Right lobe of liver (tissue), 6 donors: ENCODE results near the gene IL20RA. TPM values are rescaled to one million over a fixed set of nuclear protein-coding genes. Genes with fewer than 3 reads are reported as not detected.

Source experiments
- ATAC-seq, 4 donors: fragments of 200-7000 bp; cut with Tn5 transposase; one replicate each; pipeline ENCODE4 v1.9.1; 2020; ENCODE audit warnings: mild to moderate bottlenecking in 4 of 4, moderate library complexity in 4 of 4
- DNase-seq, 3 donors: peaks; one replicate each; pipeline ENCODE4 v3.0.0-alpha.2; 2020
- H3K27ac ChIP-seq, 3 donors: fragments of 200-600 bp; one replicate each; pipeline ENCODE4 v1.8.0; 2022
- H3K27me3 ChIP-seq, 2 donors: fragments of 200-600 bp; one replicate each; pipeline ENCODE4 v1.8.0; 2022
- H3K36me3 ChIP-seq, 4 donors: fragments of 200-600 bp; sonication (generic) in 1 of 4; one replicate each; pipeline versions ENCODE4 v1.5.1 to v1.8.0; 2017 to 2022; ENCODE audit warnings: control low read depth in 1 of 4
- H3K4me1 ChIP-seq, 4 donors: fragments of 200-600 bp; sonication (generic) in 1 of 4; one replicate each; pipeline versions ENCODE4 v1.5.1 to v1.8.0; 2017 to 2022; ENCODE audit warnings: control low read depth in 1 of 4
- H3K4me3 ChIP-seq, 3 donors: fragments of 200-600 bp; one replicate each; pipeline ENCODE4 v1.8.0; 2022
- H3K9me3 ChIP-seq, 4 donors: fragments of 200-600 bp; sonication (generic) in 1 of 4; one replicate each; pipeline versions ENCODE4 v1.5.1 to v1.8.0; 2017 to 2022; ENCODE audit warnings: control low read depth in 1 of 4
- POLR2A ChIP-seq: fragments of 450-650 bp; IDR thresholded peaks from one replicate; pipeline ENCODE4 v1.6.1; 2017; ENCODE audit warnings: antibody characterized with exemption, mild to moderate bottlenecking
- WGBS: methylation state at CpG from one replicate; pipeline ENCODE4 v1.1.6; 2018; ENCODE audit warnings: low coverage, low lambda C conversion rate; ENCODE audit not compliant: insufficient coverage; ENCODE audit errors: missing lambda C conversion rate; 5-methylcytosine and 5-hydroxymethylcytosine counted together
- intact Hi-C, 2 donors: fragments of 100-400 bp; cut with DNase I; formaldehyde crosslinking; loops; one replicate each; pipeline versions ENCODE4 v1.11.2 to v1.14.1; 2022
- long read RNA-seq: library from polyadenylated mRNA; unstranded; transcript quantifications from one replicate; pipeline ENCODE4 v2.0.0, GENCODE V29; 2019
- total RNA-seq, 6 experiments: library from RNA; depleted of rRNA in 2 of 6; stranded (reverse); fragments of >200 nt in 2 of 6; fragmentation: NEBNext Ultra II Directional in 3 of 6; extraction: Animal tissue kit (Norgen Biotek cat#: 25700) in 3 of 6; gene quantifications; one replicate each; pipeline versions ENCODE4 v1.1.0 to v1.2.4, GENCODE V29; 2016 to 2023
- TF ChIP-seq, protein P1 (sequence below), 4 donors: fragments of 200-600 bp in 3 of 4; fragments of 450-650 bp in 1 of 4; IDR thresholded peaks; one replicate each; pipeline versions ENCODE4 v1.5.1 to v1.8.0; 2016 to 2022; ENCODE audit warnings: antibody characterized with exemption in 4 of 4, mild to moderate bottlenecking in 2 of 4
- donor health status: DM: no; HTN: yes; CAD: no.
- donor health status: DM: no; HTN: no; CAD: no.
- donor health status: DM: no; HTN: no; CAD: no.
- donor health status: DM: no; HTN: yes; CAD: no.
- donor health status: DM: no; HTN: yes; CAD: no.

IL20RA gene, protein sequence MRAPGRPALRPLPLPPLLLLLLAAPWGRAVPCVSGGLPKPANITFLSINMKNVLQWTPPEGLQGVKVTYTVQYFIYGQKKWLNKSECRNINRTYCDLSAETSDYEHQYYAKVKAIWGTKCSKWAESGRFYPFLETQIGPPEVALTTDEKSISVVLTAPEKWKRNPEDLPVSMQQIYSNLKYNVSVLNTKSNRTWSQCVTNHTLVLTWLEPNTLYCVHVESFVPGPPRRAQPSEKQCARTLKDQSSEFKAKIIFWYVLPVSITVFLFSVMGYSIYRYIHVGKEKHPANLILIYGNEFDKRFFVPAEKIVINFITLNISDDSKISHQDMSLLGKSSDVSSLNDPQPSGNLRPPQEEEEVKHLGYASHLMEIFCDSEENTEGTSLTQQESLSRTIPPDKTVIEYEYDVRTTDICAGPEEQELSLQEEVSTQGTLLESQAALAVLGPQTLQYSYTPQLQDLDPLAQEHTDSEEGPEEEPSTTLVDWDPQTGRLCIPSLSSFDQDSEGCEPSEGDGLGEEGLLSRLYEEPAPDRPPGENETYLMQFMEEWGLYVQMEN
- under 1 TPM; 0.06 to 0.70 (median 0.12) TPM for total RNA-seq
- long read RNA-seq = 0 reads

DNA sequence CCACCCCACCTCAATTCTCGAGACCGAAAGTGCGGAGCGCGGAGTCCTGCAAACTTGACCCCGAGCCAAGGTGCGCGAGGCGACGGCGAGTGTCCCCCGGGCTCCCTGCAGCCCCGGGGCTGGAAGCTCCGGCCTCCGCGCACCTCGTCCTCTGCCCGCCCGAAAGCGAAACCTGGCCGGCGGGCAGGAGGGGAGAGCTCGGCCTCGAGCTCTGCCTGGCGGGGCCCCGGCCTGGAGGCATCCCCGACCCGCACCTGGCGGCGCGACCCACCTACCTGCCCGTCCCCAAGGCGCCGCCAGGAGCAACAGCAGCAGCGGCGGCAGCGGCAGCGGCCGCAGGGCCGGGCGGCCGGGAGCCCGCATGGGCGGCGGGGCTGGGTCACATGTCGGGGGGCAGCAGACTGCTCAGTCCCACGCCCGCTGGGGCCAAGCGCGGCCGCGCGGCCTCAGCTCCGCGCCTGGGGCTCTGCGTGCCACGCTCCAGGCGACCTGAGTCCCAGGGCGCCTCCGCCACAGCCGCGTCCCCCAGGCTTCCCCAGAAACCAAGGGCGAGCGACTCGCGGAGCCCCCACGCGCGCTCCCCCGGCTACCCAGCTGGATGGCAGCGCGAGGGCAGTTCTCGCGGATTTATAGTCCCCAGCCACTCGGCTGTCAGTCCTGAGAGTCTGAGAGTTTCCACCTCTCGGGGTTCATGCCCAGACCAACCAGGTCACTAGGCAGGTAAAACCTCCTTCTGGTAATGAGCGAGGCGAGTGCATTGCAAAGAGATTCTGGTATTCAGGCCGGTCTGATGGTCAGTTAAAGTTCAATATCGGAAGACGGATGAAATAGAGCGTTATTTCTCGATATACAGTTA lies at the start of gene IL20RA:
IL20RA (minus strand) TSS at position 600 of the 856 bp plus-strand sequence; CDS start at position 363, 237 bp downstream.
- H3K4me3 ChIP-seq = peak within 1 kb of the TSS; percentile 49 to 61 (median 59)
- ATAC-seq (peak; percentile 75 to 83 (median 78)), DNase-seq (peak; percentile 36 to 58 (median 48))
- peaks cover 0 to 26% of the 10 kb centered on the region in 2 donors for H3K27me3 ChIP-seq
- no peak within 1 kb of the TSS for H3K27ac ChIP-seq
- WGBS = 50% methylated on average over 17 of the region's 83 CpGs
- no peaks in the 10 kb centered on the region for H3K9me3 ChIP-seq
- peaks cover 0 to 5% (median 0%) of the 10 kb centered on the region in 4 donors for H3K4me1 ChIP-seq
- H3K36me3 ChIP-seq = no peaks in the 10 kb centered on the region
- TF ChIP-seq POLR2A = no peak
- TF ChIP-seq, protein P1, sequence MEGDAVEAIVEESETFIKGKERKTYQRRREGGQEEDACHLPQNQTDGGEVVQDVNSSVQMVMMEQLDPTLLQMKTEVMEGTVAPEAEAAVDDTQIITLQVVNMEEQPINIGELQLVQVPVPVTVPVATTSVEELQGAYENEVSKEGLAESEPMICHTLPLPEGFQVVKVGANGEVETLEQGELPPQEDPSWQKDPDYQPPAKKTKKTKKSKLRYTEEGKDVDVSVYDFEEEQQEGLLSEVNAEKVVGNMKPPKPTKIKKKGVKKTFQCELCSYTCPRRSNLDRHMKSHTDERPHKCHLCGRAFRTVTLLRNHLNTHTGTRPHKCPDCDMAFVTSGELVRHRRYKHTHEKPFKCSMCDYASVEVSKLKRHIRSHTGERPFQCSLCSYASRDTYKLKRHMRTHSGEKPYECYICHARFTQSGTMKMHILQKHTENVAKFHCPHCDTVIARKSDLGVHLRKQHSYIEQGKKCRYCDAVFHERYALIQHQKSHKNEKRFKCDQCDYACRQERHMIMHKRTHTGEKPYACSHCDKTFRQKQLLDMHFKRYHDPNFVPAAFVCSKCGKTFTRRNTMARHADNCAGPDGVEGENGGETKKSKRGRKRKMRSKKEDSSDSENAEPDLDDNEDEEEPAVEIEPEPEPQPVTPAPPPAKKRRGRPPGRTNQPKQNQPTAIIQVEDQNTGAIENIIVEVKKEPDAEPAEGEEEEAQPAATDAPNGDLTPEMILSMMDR (IDR thresholded peaks at IDR 0.05) = no peak
- intact Hi-C loops = no loop called here

DNA sequence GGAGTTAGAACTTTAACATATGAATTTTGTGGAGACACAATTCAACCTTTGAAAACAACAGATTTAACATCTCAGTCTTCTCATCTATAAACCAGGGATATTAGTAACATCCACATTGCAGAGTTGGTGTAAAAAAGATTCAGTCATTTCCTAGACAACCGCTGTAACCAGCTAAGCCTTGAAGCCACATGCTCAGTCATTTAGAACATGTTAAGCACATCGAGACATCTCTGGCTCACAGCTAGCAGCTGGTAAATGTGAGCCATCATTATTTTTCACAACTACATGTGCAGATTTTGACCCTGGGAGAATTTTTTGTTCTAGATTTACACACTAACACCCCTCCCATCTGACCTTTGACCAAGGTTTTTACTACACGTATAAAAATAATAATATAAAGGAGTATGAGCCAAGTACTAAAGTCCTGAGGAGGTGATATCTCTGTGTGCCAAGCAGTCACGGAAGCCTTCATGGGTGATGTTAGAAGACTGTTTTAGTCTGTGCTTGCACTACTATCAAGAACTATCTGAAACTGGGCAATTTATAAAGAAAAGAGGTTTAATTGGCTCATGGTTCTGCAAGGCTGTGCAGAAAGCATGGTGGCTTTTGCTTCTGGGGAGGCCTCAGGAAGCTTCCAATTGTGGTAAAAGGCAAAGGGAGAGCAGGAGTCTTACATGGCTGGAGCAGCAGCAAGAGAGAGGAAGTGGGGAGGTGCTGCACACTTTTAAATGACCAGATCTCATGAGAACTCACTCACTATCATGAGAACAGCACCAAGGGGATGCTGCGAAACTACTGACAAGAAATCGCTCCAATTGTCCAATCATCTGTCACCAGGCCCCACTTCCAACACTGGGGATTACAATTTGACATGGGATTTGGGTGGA lies 48.7 kb upstream of the IL20RA start:
- 72% methylated on average over 6 of the region's 6 CpGs for WGBS
- Histone ChIP-seq H3K4me1 (no peaks in the 10 kb centered on the region), H3K27me3 (no peaks in the 10 kb centered on the region), H3K9me3 (no peaks in the 10 kb centered on the region), H3K27ac (no peak overlapping the region), H3K36me3 (no peaks in the 10 kb centered on the region), H3K4me3 (no peak overlapping the region)
- DNase-seq (no peak), ATAC-seq (no peak)
- intact Hi-C loops = loop anchor here (10.0 kb wide), 1 partner anchor 71 kb away; no protein-coding TSS in a partner anchor
- TF ChIP-seq POLR2A = no peak
- TF ChIP-seq, protein P1 (IDR thresholded peaks at IDR 0.05) = no peak

DNA sequence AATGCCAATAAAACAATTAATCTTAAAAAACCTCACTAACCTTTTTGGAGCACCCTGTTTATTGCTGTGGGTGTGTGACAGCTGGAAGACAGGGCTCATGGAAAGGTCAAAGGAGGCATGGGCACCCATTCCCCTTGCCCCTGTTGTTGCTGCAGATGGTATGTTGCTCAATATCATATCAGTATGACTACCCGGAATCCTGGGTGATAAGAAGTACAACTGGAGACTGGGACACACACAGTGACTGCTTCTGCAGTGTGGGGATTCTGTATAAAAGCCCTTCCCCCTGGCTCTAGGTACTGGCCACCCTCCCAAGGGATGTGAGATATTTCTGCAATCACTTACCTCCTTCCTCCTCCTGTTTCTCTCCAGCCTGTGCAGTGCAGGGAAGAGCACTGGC lies 47.3 kb upstream of the IL20RA start:
- intact Hi-C loops = loop anchor here (10.0 kb wide), 1 partner anchor 73 kb away; no protein-coding TSS in a partner anchor

More for the DNA sequence above, 47.3 kb upstream of the IL20RA start:
- TF ChIP-seq, protein P1 (IDR thresholded peaks at IDR 0.05) = no peak
- no peak for TF ChIP-seq POLR2A
- Histone ChIP-seq H3K27me3 (no peaks in the 10 kb centered on the region), H3K9me3 (no peaks in the 10 kb centered on the region), H3K4me1 (no peaks in the 10 kb centered on the region), H3K36me3 (no peaks in the 10 kb centered on the region), H3K4me3 (no peak overlapping the region), H3K27ac (no peak overlapping the region)
- ATAC-seq (peak in 1 of 4 donors; percentile 32), DNase-seq (no peak)
- WGBS = no CpG with 5 or more reads among the region's 1 CpG
